ENCODE data around the gene FIG4.

DNA sequence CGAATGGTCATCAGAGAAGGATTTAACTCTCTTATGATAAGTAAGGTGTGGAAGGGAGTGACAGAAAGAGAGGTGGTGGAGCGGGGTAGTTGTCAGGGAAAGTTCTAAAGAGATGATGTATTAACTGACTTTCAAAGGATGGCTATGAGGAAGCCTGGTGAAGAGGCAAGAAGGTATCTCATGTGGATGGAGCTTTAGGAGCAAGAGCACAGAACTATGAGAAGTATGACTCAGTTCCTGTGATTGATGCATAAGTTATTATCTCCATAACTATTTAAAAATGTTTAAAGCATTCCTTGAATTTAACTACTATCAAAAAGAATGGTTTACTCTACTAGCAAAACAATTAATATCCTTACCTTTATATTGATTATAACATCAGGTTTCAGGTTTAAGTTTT lies 28.9 kb upstream of the FIG4 start:
- TF ChIP-seq CTCF (IDR thresholded peaks at IDR 0.05) (no peak), POLR2A (IDR thresholded peaks at IDR 0.05) (no peak), POLR2AphosphoS5 (IDR thresholded peaks at IDR 0.05) (no peak), EP300 (IDR thresholded peaks at IDR 0.05) (no peak)

Data from gastroesophageal sphincter (tissue), 3 donors.